RWPE1 (cell line): ENCODE measurements around the gene GAS2L3.
"Not testable (repeated sequence)": the region's sequence is repeated elsewhere in the genome, so short reads cannot be mapped to it uniquely, and the experiment has no call there.

Experiments
- CTCF ChIA-PET: fragments of 350-600 bp; sonication (Branson Sonifier 250); formaldehyde crosslinking; extraction: SDS; loops from one replicate; lab custom pipeline; 2021; lab: Yijun Ruan, JAX
- POLR2A ChIA-PET: fragments of 400-600 bp; formaldehyde crosslinking; extraction: SDS; loops from one replicate; lab custom pipeline; 2020; ENCODE audit warnings: antibody characterized with exemption; ENCODE audit not compliant: low non-redundant PET; lab: Yijun Ruan, JAX
- DNase-seq: peaks from one replicate; pipeline ENCODE4 v3.0.0; 2012; ENCODE audit warnings: low spot score
- H3K27ac ChIP-seq: fragments of 450-650 bp; 2 replicates; pipeline ENCODE4 v1.5.1; 2017
- TF ChIP-seq, protein P1 (sequence below): fragments of 450-650 bp; conservative IDR thresholded peaks from 2 replicates; pipeline ENCODE4 v1.5.1; 2017; ENCODE audit warnings: low read depth, mild to moderate bottlenecking

Gene GAS2L3

DNA sequence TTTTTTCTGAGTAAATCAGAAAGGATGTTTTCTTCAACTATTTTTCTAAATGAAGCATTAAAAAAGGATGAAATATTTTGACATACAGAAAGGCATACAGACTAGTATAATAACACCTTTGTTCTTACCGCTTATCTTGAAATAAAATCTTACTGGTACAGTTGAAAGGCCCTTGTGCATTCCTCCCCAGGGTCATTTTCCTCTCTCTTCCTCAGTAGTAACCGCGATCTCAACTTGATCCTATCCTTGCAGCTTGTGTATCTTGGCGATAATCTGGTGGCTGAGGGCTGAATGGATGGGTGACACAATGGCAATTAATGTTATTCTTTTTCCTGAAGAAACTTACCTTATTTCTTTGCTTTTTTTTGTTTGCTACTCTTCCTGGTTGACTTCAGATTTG, 18.5 kb downstream of the GAS2L3 start:
- H3K27ac ChIP-seq: no peak overlapping the region
- ChIA-PET CTCF (interaction anchor here (0.5 to 0.6 kb wide), 2 partner anchors 12 to 880 kb away, joined by 3 read pairs; no protein-coding TSS in a partner anchor), POLR2A (no interaction called here)
- DNase-seq: no peak
- TF ChIP-seq, protein P1, sequence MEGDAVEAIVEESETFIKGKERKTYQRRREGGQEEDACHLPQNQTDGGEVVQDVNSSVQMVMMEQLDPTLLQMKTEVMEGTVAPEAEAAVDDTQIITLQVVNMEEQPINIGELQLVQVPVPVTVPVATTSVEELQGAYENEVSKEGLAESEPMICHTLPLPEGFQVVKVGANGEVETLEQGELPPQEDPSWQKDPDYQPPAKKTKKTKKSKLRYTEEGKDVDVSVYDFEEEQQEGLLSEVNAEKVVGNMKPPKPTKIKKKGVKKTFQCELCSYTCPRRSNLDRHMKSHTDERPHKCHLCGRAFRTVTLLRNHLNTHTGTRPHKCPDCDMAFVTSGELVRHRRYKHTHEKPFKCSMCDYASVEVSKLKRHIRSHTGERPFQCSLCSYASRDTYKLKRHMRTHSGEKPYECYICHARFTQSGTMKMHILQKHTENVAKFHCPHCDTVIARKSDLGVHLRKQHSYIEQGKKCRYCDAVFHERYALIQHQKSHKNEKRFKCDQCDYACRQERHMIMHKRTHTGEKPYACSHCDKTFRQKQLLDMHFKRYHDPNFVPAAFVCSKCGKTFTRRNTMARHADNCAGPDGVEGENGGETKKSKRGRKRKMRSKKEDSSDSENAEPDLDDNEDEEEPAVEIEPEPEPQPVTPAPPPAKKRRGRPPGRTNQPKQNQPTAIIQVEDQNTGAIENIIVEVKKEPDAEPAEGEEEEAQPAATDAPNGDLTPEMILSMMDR: no peak

DNA sequence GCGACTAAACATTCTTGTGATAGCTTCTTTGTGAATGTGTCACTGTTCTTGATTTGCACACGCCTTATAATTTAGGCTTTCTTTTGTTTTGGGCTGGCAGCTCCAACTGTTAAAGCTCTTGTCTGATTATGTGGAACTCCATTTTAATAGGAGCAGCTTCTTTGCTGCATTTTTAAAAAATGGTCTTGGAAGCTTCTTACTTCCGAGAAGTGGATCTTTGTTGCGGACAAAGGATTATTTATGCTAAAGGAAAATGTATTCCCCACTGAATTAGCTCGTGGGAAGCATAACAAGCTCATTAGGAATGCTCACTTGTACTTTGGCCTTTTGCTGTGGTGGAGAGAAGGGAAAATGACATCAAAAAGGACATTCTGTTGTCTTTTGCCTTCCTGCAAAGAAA, 20.0 kb downstream of the GAS2L3 start:
- ChIA-PET CTCF (interaction anchor here (0.7 kb wide), 1 partner anchor 14 kb away, joined by 3 read pairs; no protein-coding TSS in a partner anchor), POLR2A (interaction anchor here (0.6 kb wide), 1 partner anchor 102 kb away, joined by 4 read pairs; no protein-coding TSS in a partner anchor)
- H3K27ac ChIP-seq: no peak overlapping the region
- TF ChIP-seq, protein P1: no peak
- no peak for DNase-seq

- DNase-seq: no peak
- CTCF ChIA-PET: no interaction called here
- H3K27ac ChIP-seq: no peak overlapping the region
- TF ChIP-seq, protein P1: no peak
- POLR2A ChIA-PET: no interaction called here
Observed at GRCh38 chr12:100601626-100602025, 28.1 kb downstream of the GAS2L3 start.

DNA sequence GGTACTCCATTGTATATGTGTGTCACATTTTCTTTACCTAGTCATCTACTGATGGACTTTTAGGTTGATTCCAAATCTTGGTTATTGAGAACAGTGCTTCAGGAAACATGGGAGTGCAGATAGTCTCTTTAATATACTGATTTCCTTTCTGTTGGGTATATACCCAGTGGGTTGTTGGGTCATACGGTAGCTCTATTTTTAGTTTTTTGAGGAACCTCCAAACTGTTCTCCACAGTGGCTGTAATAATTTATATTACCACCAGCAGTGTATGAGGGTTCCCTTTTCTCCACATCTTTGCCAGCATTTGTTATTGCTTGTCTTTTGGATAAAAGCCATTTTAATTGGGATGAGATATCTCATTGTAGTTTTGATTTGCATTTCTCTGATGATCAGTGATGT, 29.5 kb downstream of the GAS2L3 start:
- DNase-seq, CTCF ChIA-PET, POLR2A ChIA-PET, H3K27ac ChIP-seq: not testable (repeated sequence)

DNA sequence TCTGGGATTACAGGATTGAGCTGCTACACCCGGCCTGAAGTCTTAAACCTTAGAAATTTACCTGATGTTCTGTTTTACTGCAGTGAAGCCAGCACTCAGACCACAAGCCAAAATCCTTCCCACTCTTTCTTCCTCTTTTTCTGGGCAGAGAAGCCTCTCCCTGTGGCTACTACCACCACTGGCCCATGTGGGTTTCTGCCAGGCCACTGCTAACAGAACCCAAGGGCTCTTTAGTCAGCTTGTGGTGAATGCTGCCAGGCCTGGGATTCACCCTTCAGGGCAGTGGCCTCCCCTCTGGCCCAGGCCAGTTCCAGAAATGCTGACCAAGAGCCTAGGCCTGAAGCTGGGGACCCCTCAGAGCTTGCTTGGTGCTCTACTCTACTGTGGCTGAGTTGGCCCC, 35.3 kb downstream of the GAS2L3 start:
- TF ChIP-seq, protein P1: no peak
- POLR2A ChIA-PET: no interaction called here
- CTCF ChIA-PET: no interaction called here
- no peak overlapping the region for H3K27ac ChIP-seq
- no peak for DNase-seq

GRCh38 chr12:100610666-100611430, 37.4 kb downstream of the GAS2L3 start:
- TF ChIP-seq, protein P1: no peak
- H3K27ac ChIP-seq: no peak overlapping the region
- ChIA-PET CTCF (interaction anchor here (0.5 kb wide), 1 partner anchor 1136 kb away, joined by 3 read pairs; no protein-coding TSS in a partner anchor), POLR2A (no interaction called here)
- no peak for DNase-seq

DNA sequence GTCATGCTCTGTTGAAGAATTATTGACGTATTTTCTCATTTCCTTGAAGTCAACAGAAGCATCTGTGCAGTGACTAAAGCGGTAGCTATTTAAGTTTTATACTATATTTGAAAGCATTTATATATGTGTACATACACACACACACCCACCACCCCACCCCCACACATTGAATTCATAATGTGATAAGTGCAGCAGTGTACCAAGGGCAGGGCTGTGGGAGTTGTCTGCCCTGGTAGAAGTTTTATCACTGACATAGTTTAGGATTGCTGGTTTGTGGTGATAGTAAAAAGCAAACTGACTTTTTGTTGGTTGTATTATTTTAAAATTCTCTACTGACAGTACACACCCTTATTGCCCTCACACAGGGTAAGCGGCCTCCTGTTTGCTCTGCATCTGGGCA, 39.1 kb downstream of the GAS2L3 start:
- H3K27ac ChIP-seq: no peak overlapping the region
- no peak for DNase-seq
- ChIA-PET POLR2A (no interaction called here), CTCF (no interaction called here)
- TF ChIP-seq, protein P1: no peak
